Pancreas (tissue), 10 donors: ENCODE measurements around the gene CATSPER3. TPM values are rescaled to one million over a fixed set of nuclear protein-coding genes. Genes with fewer than 3 reads are reported as not detected.

Source experiments
- ATAC-seq, 4 donors: fragments of 200-7000 bp; cut with Tn5 transposase; one replicate each; pipeline versions ENCODE4 v1.8.0 to v1.9.1; 2020; ENCODE audit warnings: mild to moderate bottlenecking in 4 of 4, moderate library complexity in 4 of 4
- DNase-seq, 6 donors: peaks; one replicate each; pipeline ENCODE4 v3.0.0-alpha.2; 2020
- FAIRE-seq: peaks from 2 replicates; lab custom pipeline; 2012; peaks lifted over from hg19 to GRCh38; lab: Jason Lieb, UNC
- H3K27ac ChIP-seq, 4 donors: fragments of 200-600 bp; sonication (generic); 1 replicate in 3 of 4; 2 replicates in 1 of 4; pipeline versions ENCODE4 v1.5.0 to v1.8.0; 2020
- H3K27me3 ChIP-seq, 4 donors: fragments of 200-600 bp; one replicate each; pipeline ENCODE4 v1.8.0; 2021
- H3K36me3 ChIP-seq, 3 donors: fragments of 200-600 bp; sonication (generic) in 1 of 3; one replicate each; pipeline versions ENCODE4 v1.5.0 to v1.8.0; 2020 to 2021
- H3K4me1 ChIP-seq, 3 donors: fragments of 200-600 bp; one replicate each; pipeline ENCODE4 v1.8.0; 2021
- H3K4me3 ChIP-seq, 4 donors: fragments of 200-600 bp; sonication (generic) in 2 of 4; one replicate each; pipeline versions ENCODE4 v1.5.0 to v1.8.0; 2020 to 2021
- H3K9me3 ChIP-seq, 4 donors: fragments of 200-600 bp; one replicate each; pipeline ENCODE4 v1.8.0; 2021
- WGBS, 2 donors: extraction: QIAGEN DNeasy Blood & Tissue Kit; methylation state at CpG; one replicate each; pipeline ENCODE4 v1.1.7; 2013; 5-methylcytosine and 5-hydroxymethylcytosine counted together
- intact Hi-C, 3 donors: fragments of 100-400 bp; cut with DNase I; formaldehyde crosslinking; loops; one replicate each; pipeline versions ENCODE4 v1.11.1 to v1.14.2; 2022
- polyA plus RNA-seq, 2 donors: library from polyadenylated mRNA; stranded (reverse); fragments of 200-250 nt; gene quantifications; one replicate each; pipeline ENCODE4 v1.2.3, GENCODE V29; 2013
- total RNA-seq, 6 donors: library from RNA; stranded (reverse); fragmentation: NEBNext Ultra II Directional in 4 of 6; extraction: Animal tissue kit (Norgen Biotek cat#: 25700) in 4 of 6; gene quantifications; one replicate each; pipeline versions ENCODE4 v1.2.1 to v1.2.4, GENCODE V29; 2021 to 2023
- TF ChIP-seq, protein P1 (sequence below), 4 donors: fragments of 200-600 bp; sonication (generic) in 3 of 4; IDR thresholded peaks; one replicate each; pipeline versions ENCODE4 v1.5.0 to v1.8.0; 2021; ENCODE audit warnings: antibody characterized with exemption in 4 of 4
- donor health status: healthy with polysubstance abuse.
- donor health status: DM: no; HTN: no; CAD: no; lungs with moderate emphysema.
- donor health status: DM: no; HTN: no; CAD: no.
- donor health status: control.
- donor health status: control.
- donor health status: Bipolar disorder and iron deficiency.
- donor health status: DM: yes; HTN: yes; CAD: no.
- donor health status: DM: no; HTN: no; CAD: no.
- donor health status: DM: no; HTN: no; CAD: no.
- donor health status: DM: yes; HTN: yes; CAD: no.

CATSPER3 gene
- total and polyA plus RNA-seq, 8 donors = 0.29 to 2.2 (median 0.65) TPM

DNA sequence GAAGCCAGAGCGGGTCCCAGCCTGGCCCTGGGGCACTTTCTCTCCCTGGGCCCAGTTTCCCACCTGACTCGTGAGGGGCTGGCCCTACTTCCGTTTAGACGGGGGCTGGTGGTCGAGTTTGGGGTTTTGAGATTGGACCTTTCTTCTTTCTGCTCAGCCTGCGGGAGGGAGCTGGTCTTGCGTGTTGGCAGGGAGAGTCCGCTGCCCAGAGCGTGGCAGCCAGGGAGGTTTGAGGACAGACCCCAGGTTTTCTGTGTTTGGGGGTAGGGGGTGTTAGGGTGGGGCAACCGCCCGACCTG is 72.3 kb downstream of the CATSPER3 start:
- DNase-seq (peak in 1 of 6 donors; percentile 50), FAIRE-seq (no peak), ATAC-seq (no peak)
- intact Hi-C loops = no loop called here
- H3K4me1 ChIP-seq = peaks cover 0 to 5% (median 0%) of the 10 kb centered on the region in 3 donors
- no peak overlapping the region for H3K27ac ChIP-seq
- H3K4me3 ChIP-seq = peak overlapping the region in 1 of 4 donors; percentile 33
- H3K9me3 ChIP-seq = no peaks in the 10 kb centered on the region
- 6 to 9% methylated on average over 10 to 11 of the region's 11 CpGs for WGBS, 2 donors
- H3K36me3 ChIP-seq = no peaks in the 10 kb centered on the region
- peaks cover 0 to 41% (median 17%) of the 10 kb centered on the region in 4 donors for H3K27me3 ChIP-seq
- TF ChIP-seq, protein P1, sequence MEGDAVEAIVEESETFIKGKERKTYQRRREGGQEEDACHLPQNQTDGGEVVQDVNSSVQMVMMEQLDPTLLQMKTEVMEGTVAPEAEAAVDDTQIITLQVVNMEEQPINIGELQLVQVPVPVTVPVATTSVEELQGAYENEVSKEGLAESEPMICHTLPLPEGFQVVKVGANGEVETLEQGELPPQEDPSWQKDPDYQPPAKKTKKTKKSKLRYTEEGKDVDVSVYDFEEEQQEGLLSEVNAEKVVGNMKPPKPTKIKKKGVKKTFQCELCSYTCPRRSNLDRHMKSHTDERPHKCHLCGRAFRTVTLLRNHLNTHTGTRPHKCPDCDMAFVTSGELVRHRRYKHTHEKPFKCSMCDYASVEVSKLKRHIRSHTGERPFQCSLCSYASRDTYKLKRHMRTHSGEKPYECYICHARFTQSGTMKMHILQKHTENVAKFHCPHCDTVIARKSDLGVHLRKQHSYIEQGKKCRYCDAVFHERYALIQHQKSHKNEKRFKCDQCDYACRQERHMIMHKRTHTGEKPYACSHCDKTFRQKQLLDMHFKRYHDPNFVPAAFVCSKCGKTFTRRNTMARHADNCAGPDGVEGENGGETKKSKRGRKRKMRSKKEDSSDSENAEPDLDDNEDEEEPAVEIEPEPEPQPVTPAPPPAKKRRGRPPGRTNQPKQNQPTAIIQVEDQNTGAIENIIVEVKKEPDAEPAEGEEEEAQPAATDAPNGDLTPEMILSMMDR (IDR thresholded peaks at IDR 0.05) = no peak

- DNase-seq = peak in 1 of 6 donors; percentile 77
- H3K27me3 ChIP-seq = peaks cover 0 to 41% (median 17%) of the 10 kb centered on the region in 4 donors
These were observed 72.8 kb downstream of the CATSPER3 start for GRCh38 chr5:135040333-135041144.

GRCh38 chr5:135041145-135041587 is 73.5 kb downstream of the CATSPER3 start:
- WGBS, 2 donors = 53% methylated on average over 12 of the region's 12 CpGs
- peaks cover 0 to 39% (median 17%) of the 10 kb centered on the region in 4 donors for H3K27me3 ChIP-seq
- H3K4me1 ChIP-seq = peaks cover 0 to 5% (median 0%) of the 10 kb centered on the region in 3 donors
- no peaks in the 10 kb centered on the region for H3K36me3 ChIP-seq
- ATAC-seq (no peak), FAIRE-seq (no peak), DNase-seq (no peak)
- H3K9me3 ChIP-seq = no peaks in the 10 kb centered on the region
- H3K4me3 ChIP-seq = no peak overlapping the region
- no peak overlapping the region for H3K27ac ChIP-seq
- intact Hi-C loops = no loop called here
- TF ChIP-seq, protein P1 (IDR thresholded peaks at IDR 0.05) = no peak

More at GRCh38 chr5:135040333-135041144, 72.8 kb downstream of the CATSPER3 start:
- intact Hi-C loops = no loop called here
- no peak for FAIRE-seq
- no peak overlapping the region for H3K27ac ChIP-seq
- peak in 3 of 4 donors; percentile 36 to 37 (median 36) for ATAC-seq
- TF ChIP-seq, protein P1 (IDR thresholded peaks at IDR 0.05) = no peak
- H3K4me3 ChIP-seq = no peak overlapping the region
- 7 to 8% methylated on average over 36 to 51 of the region's 51 CpGs for WGBS, 2 donors
- H3K36me3 ChIP-seq = no peaks in the 10 kb centered on the region
- peaks cover 0 to 5% (median 0%) of the 10 kb centered on the region in 3 donors for H3K4me1 ChIP-seq
- no peaks in the 10 kb centered on the region for H3K9me3 ChIP-seq

DNA sequence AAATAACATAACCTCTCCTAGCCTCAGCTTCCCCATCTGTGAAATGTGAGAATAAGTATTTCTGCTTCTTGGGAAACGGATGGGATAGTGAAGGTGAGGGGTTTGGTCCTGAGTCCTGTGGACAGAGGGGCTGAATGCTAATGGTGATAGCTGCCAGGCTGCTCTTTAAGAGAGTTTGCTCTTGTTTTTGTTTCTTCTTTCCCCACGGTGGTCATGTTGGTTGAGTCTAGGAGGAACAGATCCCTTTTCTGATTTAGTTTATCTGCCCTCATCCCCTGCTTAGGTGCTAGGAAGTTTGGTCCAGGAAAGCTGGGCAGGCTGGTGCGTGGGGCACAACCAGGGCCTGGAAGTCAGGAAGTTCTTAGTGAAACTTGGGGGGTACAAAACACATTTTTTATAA is 74.0 kb downstream of the CATSPER3 start:
- Histone ChIP-seq H3K36me3 (no peaks in the 10 kb centered on the region), H3K27ac (no peak overlapping the region), H3K4me3 (no peak overlapping the region), H3K4me1 (peaks cover 0 to 5% (median 0%) of the 10 kb centered on the region in 3 donors), H3K9me3 (no peaks in the 10 kb centered on the region), H3K27me3 (peaks cover 0 to 34% (median 17%) of the 10 kb centered on the region in 4 donors)
- TF ChIP-seq, protein P1 (IDR thresholded peaks at IDR 0.05) = no peak
- FAIRE-seq = no peak
- intact Hi-C loops = no loop called here
- 74 to 82% methylated on average over 3 of the region's 3 CpGs for WGBS, 2 donors
- no peak for DNase-seq
- no peak for ATAC-seq

- FAIRE-seq (no peak), ATAC-seq (no peak), DNase-seq (peak in 1 of 6 donors; percentile 11)
- TF ChIP-seq, protein P1 (IDR thresholded peaks at IDR 0.05) = no peak
- Histone ChIP-seq H3K4me3 (no peak overlapping the region), H3K4me1 (peaks cover 0 to 5% (median 0%) of the 10 kb centered on the region in 3 donors), H3K27me3 (peaks cover 0 to 25% (median 15%) of the 10 kb centered on the region in 4 donors), H3K9me3 (no peaks in the 10 kb centered on the region), H3K27ac (no peak overlapping the region), H3K36me3 (no peaks in the 10 kb centered on the region)
- 78 to 100% methylated on average over 1 of the region's 1 CpG for WGBS, 2 donors
- intact Hi-C loops = no loop called here
These were observed 74.9 kb downstream of the CATSPER3 start for GRCh38 chr5:135042595-135042994.
